GM12878 (cell line): ENCODE data around the gene KCNA5. TPM values are rescaled to one million over a fixed set of nuclear protein-coding genes. Genes with fewer than 3 reads are reported as not detected.

ENCODE experiments used
- ATAC-seq: fragments of 200-7000 bp; cut with Tn5 transposase; 3 replicates; pipeline ENCODE4 v1.9.1; 2020; ENCODE audit warnings: mild to moderate bottlenecking, moderate library complexity
- BruUV-seq: library from RNA; stranded (reverse); fragments of 400-500 nt; replicated peaks from 2 replicates; lab custom pipeline; 2021; lab: Mats Ljungman, UMichigan
- CTCF ChIA-PET: fragments of 300-600 bp; sonication (Branson Sonifier 250); formaldehyde crosslinking; extraction: SDS; loops from one replicate; lab custom pipeline; 2021; ENCODE audit warnings: inconsistent platforms; lab: Yijun Ruan, JAX
- POLR2A ChIA-PET: fragments of 350-600 bp; formaldehyde crosslinking; extraction: SDS; loops from one replicate; lab custom pipeline; 2021; ENCODE audit warnings: inconsistent platforms; lab: Charles Lee
- RAD21 ChIA-PET: fragments of 300-600 bp; sonication (Branson Sonifier 250); formaldehyde crosslinking; loops from one replicate; lab custom pipeline; 2023; ENCODE audit warnings: antibody characterized with exemption; ENCODE audit not compliant: unreplicated experiment; lab: Charles Lee
- SMC1A ChIA-PET: fragments of 300-600 bp; sonication (Branson Sonifier 250); formaldehyde crosslinking; loops from one replicate; lab custom pipeline; 2023; ENCODE audit not compliant: unreplicated experiment, uncharacterized antibody; lab: Charles Lee
- DNase-seq: peaks from one replicate; pipeline ENCODE4 v3.0.0-alpha.2; 2011; ENCODE audit warnings: low read depth, low spot score
- FAIRE-seq: peaks from 3 replicates; lab custom pipeline; 2011; peaks lifted over from hg19 to GRCh38; lab: Jason Lieb, UNC
- H2AFZ ChIP-seq: 2 replicates; pipeline ENCODE4 v1.6.0; 2011; ENCODE audit warnings: low read depth, low read length, control low read depth; ENCODE audit not compliant: control insufficient read depth
- H3K27ac ChIP-seq: 2 replicates; pipeline ENCODE4 v1.5.1; 2011; ENCODE audit warnings: control low read depth; ENCODE audit not compliant: control insufficient read depth, insufficient read depth
- H3K27me3 ChIP-seq, 2 experiments: replicated peaks in 1 of 2; 2 replicates each; pipeline versions ENCODE4 v1.6.0 to v1.6.1; 2011; ENCODE audit warnings: low read length in 1 of 2; ENCODE audit not compliant: control insufficient read depth in 2 of 2, insufficient read depth in 2 of 2
- H3K36me3 ChIP-seq, 2 experiments: 2 replicates each; pipeline ENCODE4 v1.5.1; 2011; ENCODE audit warnings: low read length in 1 of 2; ENCODE audit not compliant: control insufficient read depth in 2 of 2, insufficient read depth in 2 of 2
- H3K4me1 ChIP-seq: 2 replicates; pipeline ENCODE4 v1.6.1; 2011; ENCODE audit warnings: mild to moderate bottlenecking, low read length, moderate library complexity, mixed read lengths; ENCODE audit not compliant: control insufficient read depth, insufficient read depth
- H3K4me2 ChIP-seq: 2 replicates; pipeline ENCODE4 v1.6.0; 2011; ENCODE audit warnings: control low read depth; ENCODE audit not compliant: control insufficient read depth, insufficient read depth
- H3K4me3 ChIP-seq: fragments of 200-600 bp; sonication (generic); 2 replicates; pipeline ENCODE4 v1.5.1; 2016
- H3K79me2 ChIP-seq: 2 replicates; pipeline ENCODE4 v1.6.0; 2011; ENCODE audit warnings: low read length; ENCODE audit not compliant: control insufficient read depth, insufficient read depth
- H3K9ac ChIP-seq: 2 replicates; pipeline ENCODE4 v1.8.0; 2011; ENCODE audit warnings: low read length, control low read depth, mixed read lengths; ENCODE audit not compliant: control insufficient read depth, insufficient read depth
- H3K9me3 ChIP-seq: replicated peaks from 3 replicates; pipeline ENCODE4 v1.5.1; 2011; ENCODE audit warnings: mild to moderate bottlenecking, low read length; ENCODE audit not compliant: control insufficient read depth, insufficient read depth
- H4K20me1 ChIP-seq: 2 replicates; pipeline ENCODE4 v1.6.0; 2011; ENCODE audit not compliant: control insufficient read depth, insufficient read depth
- ATF7 ChIP-seq: fragments of 450-650 bp; IDR thresholded peaks from 2 replicates; pipeline ENCODE4 v1.6.1; 2016; ENCODE audit warnings: low read depth, mild to moderate bottlenecking
- JUND ChIP-seq: IDR thresholded peaks from 2 replicates; pipeline ENCODE4 v1.6.1; 2012; ENCODE audit warnings: low read depth, mild to moderate bottlenecking, low read length, improper control_type of control experiment, moderate library complexity
- KLF5 ChIP-seq: fragments of 450-650 bp; IDR thresholded peaks from 2 replicates; pipeline ENCODE4 v1.6.1; 2014; ENCODE audit warnings: mild to moderate bottlenecking; ENCODE audit not compliant: partially characterized antibody
- MAX ChIP-seq: IDR thresholded peaks from 2 replicates; pipeline ENCODE4 v1.6.1; 2012; ENCODE audit warnings: low read depth, low read length, improper control_type of control experiment
- MEF2B ChIP-seq: fragments of 450-650 bp; IDR thresholded peaks from 2 replicates; pipeline ENCODE4 v1.6.1; 2018; ENCODE audit warnings: mild to moderate bottlenecking, moderate library complexity; ENCODE audit not compliant: partially characterized antibody, poor library complexity, severe bottlenecking
- MYB ChIP-seq: fragments of 150-350 bp; IDR thresholded peaks from 2 replicates; pipeline ENCODE4 v1.6.1; 2014; ENCODE audit warnings: mild to moderate bottlenecking, low read depth, low read length, borderline replicate concordance
- POLR2AphosphoS5 ChIP-seq: IDR thresholded peaks from 2 replicates; pipeline ENCODE4 v1.6.1; 2011; ENCODE audit warnings: mild to moderate bottlenecking, low read length, inconsistent platforms
- RUNX3 ChIP-seq: IDR thresholded peaks from 2 replicates; pipeline ENCODE4 v1.6.1; 2012; ENCODE audit warnings: low read length, inconsistent platforms
- SPI1 ChIP-seq: IDR thresholded peaks from 2 replicates; pipeline ENCODE4 v1.6.1; 2011; ENCODE audit warnings: low read depth, mild to moderate bottlenecking, low read length, moderate library complexity, borderline replicate concordance; ENCODE audit not compliant: insufficient read depth
- SREBF2 ChIP-seq: IDR thresholded peaks from 2 replicates; pipeline ENCODE4 v1.6.1; 2012; ENCODE audit warnings: mild to moderate bottlenecking, low read length
- SUPT20H ChIP-seq: IDR thresholded peaks from 2 replicates; pipeline ENCODE4 v1.6.1; 2011; ENCODE audit warnings: low read depth, mild to moderate bottlenecking, low read length, moderate library complexity, borderline replicate concordance; ENCODE audit not compliant: control insufficient read depth
- ZNF207 ChIP-seq: fragments of 450-650 bp; IDR thresholded peaks from 2 replicates; pipeline ENCODE4 v1.6.1; 2014; ENCODE audit warnings: antibody characterized with exemption, mild to moderate bottlenecking, borderline replicate concordance
- ZSCAN29 ChIP-seq: fragments of 450-650 bp; IDR thresholded peaks from 2 replicates; pipeline ENCODE4 v1.6.1; 2017; ENCODE audit warnings: mild to moderate bottlenecking, moderate library complexity
- WGBS: methylation state at CpG from one replicate; pipeline ENCODE4 v1.1.6; 2016; ENCODE audit warnings: low lambda C conversion rate; ENCODE audit not compliant: insufficient replicate concordance, insufficient coverage; ENCODE audit errors: missing lambda C conversion rate; 5-methylcytosine and 5-hydroxymethylcytosine counted together
- in situ Hi-C: fragments of 300-500 bp; cut with MboI; formaldehyde crosslinking; loops from 9 replicates; pipeline ENCODE4 v1.14.3; 2018; ENCODE audit warnings: mixed read lengths
- intact Hi-C: fragments of 100-400 bp; cut with micrococcal nuclease; formaldehyde crosslinking; loops from one replicate; pipeline ENCODE4 v1.14.2; 2022; ENCODE audit not compliant: unreplicated experiment
- polyA plus RNA-seq, 11 experiments: library from polyadenylated mRNA; depleted of rRNA in 4 of 11; unstranded in 6 of 11; stranded (reverse) in 5 of 11; fragments of >200 nt; fragmentation: Nextera tagmentation in 4 of 11; fragmentation: Illumina TruSeq in 1 of 11; extraction: Ambion mirVana in 4 of 11; extraction: Trizol in 1 of 11; gene quantifications; 1 replicate in 1 of 11; 2 replicates in 10 of 11; pipeline versions ENCODE4 v1.2.1 to v1.2.3, GENCODE V29; 2011 to 2016; ENCODE audit warnings: inconsistent platforms in 2 of 11, missing spikeins in 2 of 11, low read depth in 1 of 11
- total RNA-seq, 4 experiments: library from RNA; depleted of rRNA in 3 of 4; stranded (reverse); fragments of >200 nt in 3 of 4; fragmentation: Illumina TruSeq in 1 of 4; extraction: Trizol in 1 of 4; gene quantifications; 2 replicates each; pipeline versions ENCODE4 v1.2.1 to v1.2.3, GENCODE V29; 2013 to 2021
- TF ChIP-seq, protein P1 (sequence below): fragments of 150-350 bp; IDR thresholded peaks from 2 replicates; pipeline ENCODE4 v1.6.1; 2014; ENCODE audit warnings: mild to moderate bottlenecking, low read depth, low read length

The KCNA5 gene
- total and polyA plus RNA-seq, 10 of the 15 experiments (the other 5 are each of a cell fraction or from before 2014, with no cell fraction given), result 0.11 to 0.56 (median 0.19) TPM; not detected in 4

DNA sequence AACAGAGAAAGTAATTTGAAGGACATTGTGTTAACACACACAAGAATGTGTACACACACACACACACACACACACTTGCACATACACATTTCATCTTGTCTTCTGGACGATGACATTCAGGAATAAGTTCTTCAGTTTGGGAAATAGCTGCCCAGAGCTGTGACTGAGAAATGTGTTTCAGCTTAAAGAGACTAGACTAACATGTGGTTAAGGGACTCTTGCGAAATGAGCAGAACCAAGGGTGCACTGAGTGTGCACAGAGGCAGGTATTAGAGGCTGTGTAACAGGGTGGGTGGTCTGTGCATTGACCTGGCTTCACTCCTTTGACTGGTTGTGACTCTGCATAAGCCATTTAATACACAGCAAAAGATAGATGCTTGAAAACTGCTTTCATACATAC is 29.4 kb upstream of the KCNA5 start:
- H3K36me3 ChIP-seq, result no peaks in the 10 kb centered on the region
- 0% methylated on average over 2 of the region's 2 CpGs for WGBS
- BruUV-seq, result no TSS peak
- no peaks in the 10 kb centered on the region for H4K20me1 ChIP-seq
- DNase-seq, result no peak
- CTCF ChIA-PET, result no interaction called here
- RAD21 ChIA-PET, result no interaction called here
- H3K27ac ChIP-seq, result no peak overlapping the region
- H2AFZ ChIP-seq, result no peak overlapping the region
- peaks cover 0 to 1% of the 10 kb centered on the region in 2 experiments; a peak in 1 of 4 replicates for H3K27me3 ChIP-seq
- SMC1A ChIA-PET, result no interaction called here
- H3K4me3 ChIP-seq, result no peak overlapping the region
- TF ChIP-seq SPI1 (no peak), RUNX3 (no peak), ZNF207 (no peak), SUPT20H (no peak), MEF2B (no peak), KLF5 (no peak), ATF7 (no peak), JUND (no peak), MYB (no peak), POLR2AphosphoS5 (no peak), ZSCAN29 (no peak), MAX (no peak), SREBF2 (no peak)
- TF ChIP-seq, protein P1, sequence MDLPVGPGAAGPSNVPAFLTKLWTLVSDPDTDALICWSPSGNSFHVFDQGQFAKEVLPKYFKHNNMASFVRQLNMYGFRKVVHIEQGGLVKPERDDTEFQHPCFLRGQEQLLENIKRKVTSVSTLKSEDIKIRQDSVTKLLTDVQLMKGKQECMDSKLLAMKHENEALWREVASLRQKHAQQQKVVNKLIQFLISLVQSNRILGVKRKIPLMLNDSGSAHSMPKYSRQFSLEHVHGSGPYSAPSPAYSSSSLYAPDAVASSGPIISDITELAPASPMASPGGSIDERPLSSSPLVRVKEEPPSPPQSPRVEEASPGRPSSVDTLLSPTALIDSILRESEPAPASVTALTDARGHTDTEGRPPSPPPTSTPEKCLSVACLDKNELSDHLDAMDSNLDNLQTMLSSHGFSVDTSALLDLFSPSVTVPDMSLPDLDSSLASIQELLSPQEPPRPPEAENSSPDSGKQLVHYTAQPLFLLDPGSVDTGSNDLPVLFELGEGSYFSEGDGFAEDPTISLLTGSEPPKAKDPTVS, result no peak
- POLR2A ChIA-PET, result no interaction called here
- H3K9me3 ChIP-seq, result no peaks in the 10 kb centered on the region
- no peak for FAIRE-seq
- no peak overlapping the region for H3K4me2 ChIP-seq
- in situ Hi-C loops, result no loop called here
- H3K79me2 ChIP-seq, result no peaks in the 10 kb centered on the region
- H3K4me1 ChIP-seq, result peaks cover 4% of the 10 kb centered on the region; the same call in 1 of the 2 replicates
- no peak overlapping the region for H3K9ac ChIP-seq
- intact Hi-C loops, result no loop called here
- ATAC-seq, result no peak
